ENCODE data around the gene TRPM2. TPM values are rescaled to one million over a fixed set of nuclear protein-coding genes. Genes with fewer than 3 reads are reported as not detected.

TRPM2 gene
- total and polyA plus RNA-seq, 2 of the 13 experiments (the other 11 are each of a cell fraction or from before 2014, with no cell fraction given) = 0.07 to 0.20 TPM

- TF ChIP-seq ZNF713 (CRISPR knock-in tag; IDR thresholded peaks at IDR 0.05) (no peak), STAG1 (CRISPR knock-in tag; IDR thresholded peaks at IDR 0.05) (no peak), MEIS2 (CRISPR knock-in tag; IDR thresholded peaks at IDR 0.05) (no peak), HOXA5 (CRISPR knock-in tag; IDR thresholded peaks at IDR 0.05) (no peak), MZF1 (CRISPR knock-in tag; IDR thresholded peaks at IDR 0.05; ENCODE audit: borderline replicate concordance) (no peak), HBP1 (CRISPR knock-in tag; IDR thresholded peaks at IDR 0.05; ENCODE audit: low read depth) (no peak), SRY (CRISPR knock-in tag; IDR thresholded peaks at IDR 0.05) (0 out of 2 replicates have a peak, but pooled peaks have one; percentile 32), ZNF800 (CRISPR knock-in tag; IDR thresholded peaks at IDR 0.05) (0 out of 2 replicates have a peak, but pooled peaks have one; percentile 11), ZFX (CRISPR knock-in tag; IDR thresholded peaks at IDR 0.05; ENCODE audit: low read depth) (peak; percentile 40; the same call in 1 of the 2 replicates), ZHX2 (IDR thresholded peaks at IDR 0.05; ENCODE audit: low read depth) (no peak), ZHX2 (CRISPR knock-in tag; IDR thresholded peaks at IDR 0.05; ENCODE audit: borderline replicate concordance) (no peak), HMG20B (CRISPR knock-in tag; conservative IDR thresholded peaks at IDR 0.05) (no peak), NONO (IDR thresholded peaks at IDR 0.05) (no peak), NONO (CRISPR knock-in tag; conservative IDR thresholded peaks at IDR 0.05) (no peak), SRSF4 (IDR thresholded peaks at IDR 0.05; ENCODE audit: low read depth, low read length, poor library complexity, severe bottlenecking) (no peak), ZBTB38 (CRISPR knock-in tag; IDR thresholded peaks at IDR 0.05) (peak; percentile 97), ZNF562 (CRISPR knock-in tag; IDR thresholded peaks at IDR 0.05; ENCODE audit: borderline replicate concordance) (no peak), GTF2F1 (IDR thresholded peaks at IDR 0.05; ENCODE audit: low read length) (no peak), TEF (CRISPR knock-in tag; IDR thresholded peaks at IDR 0.05) (no peak), MED1 (CRISPR knock-in tag; IDR thresholded peaks at IDR 0.05) (0 out of 2 replicates have a peak, but pooled peaks have one; percentile 3), ZNF143 (CRISPR knock-in tag; IDR thresholded peaks at IDR 0.05) (no peak)
Measured at GRCh38 chr21:44456214-44456914, 102.9 kb downstream of the TRPM2 start (continued).

Data from HepG2 (cell line).